ENCODE measurements around the gene PLEKHM3. TPM values are rescaled to one million over a fixed set of nuclear protein-coding genes. Genes with fewer than 3 reads are reported as not detected.

PLEKHM3 gene
- total RNA-seq, 6 donors from 2014 or later = 16.4 to 56.3 (median 28.6) TPM

DNA sequence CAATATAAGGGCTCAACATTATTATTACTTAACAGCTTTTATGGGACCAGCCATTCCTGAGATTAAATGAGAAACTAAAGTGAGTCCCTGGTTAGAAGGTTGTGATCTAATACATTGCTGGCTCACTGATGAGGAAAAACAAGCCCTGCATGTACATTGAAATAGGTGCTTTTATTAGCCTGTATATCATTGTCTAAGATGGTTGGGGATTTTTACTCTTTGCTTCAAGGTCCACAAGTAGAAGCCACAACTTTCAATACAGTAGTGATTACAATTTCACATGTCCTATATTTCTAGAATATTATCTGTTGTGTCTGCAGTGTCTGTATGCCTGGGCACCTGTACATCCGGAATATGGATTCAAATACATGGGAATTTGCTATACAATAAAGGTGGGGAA lies 151.5 kb downstream of the PLEKHM3 start:
- no peaks in the 10 kb centered on the region for H3K9me3 ChIP-seq
- DNase-seq (no peak), ATAC-seq (ENCODE audit: low FRiP score in 2 of 2) (no peak)
- 97 to 100% methylated on average over 1 of the region's 1 CpG for whole genome bisulfite sequencing, 2 donors
- peaks cover 0 to 37% (median 10%) of the 10 kb centered on the region in 4 donors for H3K4me1 ChIP-seq
- TF ChIP-seq EP300 (IDR thresholded peaks at IDR 0.05) = no peak
- TF ChIP-seq, protein P1, sequence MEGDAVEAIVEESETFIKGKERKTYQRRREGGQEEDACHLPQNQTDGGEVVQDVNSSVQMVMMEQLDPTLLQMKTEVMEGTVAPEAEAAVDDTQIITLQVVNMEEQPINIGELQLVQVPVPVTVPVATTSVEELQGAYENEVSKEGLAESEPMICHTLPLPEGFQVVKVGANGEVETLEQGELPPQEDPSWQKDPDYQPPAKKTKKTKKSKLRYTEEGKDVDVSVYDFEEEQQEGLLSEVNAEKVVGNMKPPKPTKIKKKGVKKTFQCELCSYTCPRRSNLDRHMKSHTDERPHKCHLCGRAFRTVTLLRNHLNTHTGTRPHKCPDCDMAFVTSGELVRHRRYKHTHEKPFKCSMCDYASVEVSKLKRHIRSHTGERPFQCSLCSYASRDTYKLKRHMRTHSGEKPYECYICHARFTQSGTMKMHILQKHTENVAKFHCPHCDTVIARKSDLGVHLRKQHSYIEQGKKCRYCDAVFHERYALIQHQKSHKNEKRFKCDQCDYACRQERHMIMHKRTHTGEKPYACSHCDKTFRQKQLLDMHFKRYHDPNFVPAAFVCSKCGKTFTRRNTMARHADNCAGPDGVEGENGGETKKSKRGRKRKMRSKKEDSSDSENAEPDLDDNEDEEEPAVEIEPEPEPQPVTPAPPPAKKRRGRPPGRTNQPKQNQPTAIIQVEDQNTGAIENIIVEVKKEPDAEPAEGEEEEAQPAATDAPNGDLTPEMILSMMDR (IDR thresholded peaks at IDR 0.05) = no peak
- no peaks in the 10 kb centered on the region for H3K36me3 ChIP-seq
- H3K4me3 ChIP-seq = no peak overlapping the region
- no peaks in the 10 kb centered on the region for H3K27me3 ChIP-seq
- H3K27ac ChIP-seq = no peak overlapping the region

DNA sequence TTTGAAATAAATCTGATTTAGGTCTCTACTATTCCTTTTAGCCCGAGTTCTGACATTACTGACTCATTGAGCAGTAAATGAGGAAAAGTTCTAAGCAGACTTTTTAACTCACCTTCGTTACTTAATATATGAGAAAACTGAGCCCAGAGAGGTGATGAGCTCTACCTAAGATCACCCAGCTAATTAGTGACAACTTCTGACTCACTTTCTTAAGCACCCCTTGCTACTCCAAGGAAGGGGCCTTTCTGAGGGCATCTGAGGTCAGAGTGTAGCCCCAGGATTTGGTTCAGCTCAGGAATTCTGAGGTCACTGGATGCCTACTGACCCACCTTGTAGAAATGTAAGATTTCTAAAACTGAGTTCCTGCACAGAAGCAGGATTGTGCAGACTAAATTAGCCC lies 153.4 kb downstream of the PLEKHM3 start:
- ATAC-seq (ENCODE audit: low FRiP score in 2 of 2) (no peak), DNase-seq (no peak)
- TF ChIP-seq, protein P1 (IDR thresholded peaks at IDR 0.05) = no peak
- no peak for TF ChIP-seq POLR2A (IDR thresholded peaks at IDR 0.05)
- TF ChIP-seq EP300 (IDR thresholded peaks at IDR 0.05) = no peak
- TF ChIP-seq POLR2AphosphoS5 (IDR thresholded peaks at IDR 0.05) = no peak
- peaks cover 0 to 32% (median 9%) of the 10 kb centered on the region in 4 donors for H3K4me1 ChIP-seq
- H3K27me3 ChIP-seq = no peaks in the 10 kb centered on the region
- H3K4me3 ChIP-seq = no peak overlapping the region
- no peaks in the 10 kb centered on the region for H3K36me3 ChIP-seq
- H3K27ac ChIP-seq = no peak overlapping the region
- 93 to 98% methylated on average over 2 of the region's 2 CpGs for WGBS, 2 donors
- H3K9me3 ChIP-seq = no peaks in the 10 kb centered on the region

DNA sequence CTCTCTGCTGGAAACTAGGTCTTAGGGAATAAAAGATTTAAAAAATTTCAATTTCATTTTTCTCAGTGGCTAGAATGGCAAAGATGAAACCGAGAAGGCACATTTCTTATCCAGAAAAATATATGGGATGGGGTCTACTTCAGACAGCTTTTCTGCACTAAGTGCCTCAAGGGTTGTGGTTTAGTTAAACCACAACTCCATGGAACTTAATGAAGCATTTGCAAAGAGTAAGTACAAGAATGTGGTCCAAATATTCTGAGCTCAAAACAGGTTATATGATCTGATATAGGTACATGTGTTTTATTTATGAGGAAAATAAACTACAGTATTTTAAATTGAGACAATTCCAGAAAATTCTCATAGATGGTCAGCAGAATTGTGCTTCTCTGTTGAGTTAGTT lies 153.8 kb downstream of the PLEKHM3 start:
- Histone ChIP-seq H3K4me1 (peaks cover 0 to 28% (median 7%) of the 10 kb centered on the region in 4 donors), H3K9me3 (no peaks in the 10 kb centered on the region), H3K27ac (no peak overlapping the region), H3K36me3 (no peaks in the 10 kb centered on the region), H3K4me3 (no peak overlapping the region), H3K27me3 (no peaks in the 10 kb centered on the region)
- no peak for ATAC-seq (ENCODE audit: low FRiP score in 2 of 2)
- WGBS, 2 donors = 91% methylated on average over 1 of the region's 1 CpG
- no peak for DNase-seq
- TF ChIP-seq EP300 (IDR thresholded peaks at IDR 0.05) (no peak), POLR2AphosphoS5 (IDR thresholded peaks at IDR 0.05) (no peak), POLR2A (IDR thresholded peaks at IDR 0.05) (no peak)
- TF ChIP-seq, protein P1 (IDR thresholded peaks at IDR 0.05) = no peak

DNA sequence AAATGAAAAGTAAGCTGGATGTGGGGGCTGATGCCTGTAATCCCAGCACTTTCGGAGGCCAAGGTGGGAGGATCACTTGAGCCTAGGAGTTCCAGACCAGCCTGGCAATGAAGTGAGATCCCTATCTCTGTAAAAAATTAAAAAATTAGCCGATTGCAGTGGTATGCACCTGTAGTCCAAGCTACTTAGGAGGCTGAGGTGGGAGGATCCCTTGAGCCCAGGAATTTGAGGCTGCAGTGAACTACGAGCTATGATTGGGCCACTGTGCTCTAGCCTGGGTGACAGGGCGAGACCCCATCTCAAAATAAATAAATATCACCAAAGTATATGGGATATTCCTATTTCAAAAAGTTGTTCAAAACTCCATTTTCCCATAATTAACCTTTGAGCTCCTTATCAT lies 154.5 kb downstream of the PLEKHM3 start:
- Histone ChIP-seq H3K4me1 (peaks cover 0 to 21% (median 6%) of the 10 kb centered on the region in 4 donors), H3K9me3 (no peaks in the 10 kb centered on the region), H3K27me3 (no peaks in the 10 kb centered on the region), H3K4me3 (no peak overlapping the region), H3K36me3 (no peaks in the 10 kb centered on the region), H3K27ac (peak overlapping the region in 3 of 4 donors; percentile 17 to 63 (median 32))
- ATAC-seq (ENCODE audit: low FRiP score in 2 of 2) (no peak), DNase-seq (no peak)
- TF ChIP-seq EP300 (IDR thresholded peaks at IDR 0.05) (no peak), POLR2A (IDR thresholded peaks at IDR 0.05) (no peak), POLR2AphosphoS5 (IDR thresholded peaks at IDR 0.05) (no peak)
- TF ChIP-seq, protein P1 (IDR thresholded peaks at IDR 0.05) = no peak
- WGBS, 2 donors = 85 to 93% methylated on average over 4 of the region's 4 CpGs
